ENCODE measurements around the gene PARVB.

The PARVB gene

GRCh38 chr22:44116331-44116730 lies 92.2 kb downstream of the PARVB start:
- no peak for DNase-seq

- DNase-seq: no peak
Observed at GRCh38 chr22:44116755-44117684, 92.9 kb downstream of the PARVB start.

- no peak for DNase-seq
Observed at GRCh38 chr22:44117746-44118145, 93.6 kb downstream of the PARVB start.

GRCh38 chr22:44118645-44119315 lies 94.7 kb downstream of the PARVB start:
- no peak for DNase-seq

- no peak for DNase-seq
Observed at GRCh38 chr22:44119669-44120313, 95.7 kb downstream of the PARVB start.

GRCh38 chr22:44120314-44120704 lies 96.2 kb downstream of the PARVB start:
- DNase-seq: no peak

GRCh38 chr22:44125421-44125820 lies 101.3 kb downstream of the PARVB start:
- DNase-seq: no peak

- DNase-seq: no peak
Observed at GRCh38 chr22:44126807-44127206, 102.7 kb downstream of the PARVB start.

- DNase-seq: no peak
Observed at GRCh38 chr22:44127356-44127755, 103.3 kb downstream of the PARVB start.

- no peak for DNase-seq
Observed at GRCh38 chr22:44128958-44129618, 105.0 kb downstream of the PARVB start.

- no peak for DNase-seq
Observed at GRCh38 chr22:44129619-44129976, 105.5 kb downstream of the PARVB start.

- no peak for DNase-seq
Observed at GRCh38 chr22:44130076-44130711, 106.1 kb downstream of the PARVB start.

- DNase-seq: no peak
Observed at GRCh38 chr22:44131412-44131811, 107.3 kb downstream of the PARVB start.

- DNase-seq: no peak
Observed at GRCh38 chr22:44131989-44132685, 108.0 kb downstream of the PARVB start.

GRCh38 chr22:44132724-44133123 lies 108.6 kb downstream of the PARVB start:
- DNase-seq: no peak

GRCh38 chr22:44133161-44133560 lies 109.1 kb downstream of the PARVB start:
- no peak for DNase-seq

GRCh38 chr22:44133901-44134571 lies 109.9 kb downstream of the PARVB start:
- DNase-seq: no peak

- no peak for DNase-seq
Observed at GRCh38 chr22:44136112-44136511, 112.0 kb downstream of the PARVB start.

- no peak for DNase-seq
Observed at GRCh38 chr22:44136786-44137185, 112.7 kb downstream of the PARVB start.

GRCh38 chr22:44137415-44137814 lies 113.3 kb downstream of the PARVB start:
- DNase-seq: no peak

GRCh38 chr22:44139773-44140172 lies 115.7 kb downstream of the PARVB start:
- no peak for DNase-seq
